Measurements from ENCODE around the gene INSRR.

GRCh38 chr1:156807627-156808026 is 51.3 kb downstream of the INSRR start:
- no peak for TF ChIP-seq EZH2 (IDR thresholded peaks at IDR 0.05; ENCODE audit: low read depth)
- TF ChIP-seq CTCF (conservative IDR thresholded peaks at IDR 0.05), result no peak

Data from PC-9 (cell line).